ENCODE data around the gene CKM.

DNA sequence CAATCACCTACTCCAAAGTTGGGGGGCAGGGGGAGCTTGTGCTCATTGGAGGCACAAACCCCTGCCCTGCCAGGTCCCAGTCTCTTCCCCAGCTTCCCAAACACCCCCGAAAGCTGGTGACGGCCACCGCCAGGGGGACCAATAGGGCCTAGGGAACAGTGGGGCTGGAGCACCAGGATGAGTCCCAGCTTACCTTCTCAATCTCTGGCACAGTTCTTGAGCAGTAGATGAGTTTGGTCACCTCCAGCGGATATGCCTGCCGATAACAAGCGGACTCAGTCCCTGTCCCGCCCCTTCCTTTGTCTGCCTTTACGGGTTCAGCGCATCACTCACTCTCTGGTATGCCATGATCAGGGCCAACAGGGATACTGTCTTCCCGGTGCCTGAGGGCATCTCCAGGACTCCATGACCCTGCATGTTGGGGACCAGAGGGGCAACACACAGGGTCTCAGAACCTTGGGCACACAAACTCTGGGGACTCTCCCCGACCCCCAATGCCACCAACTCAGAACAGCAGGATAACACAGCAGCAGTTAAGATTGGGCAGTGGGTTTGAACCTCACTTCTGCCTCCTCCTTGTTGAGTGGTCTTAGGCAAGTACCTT lies 46.2 kb upstream of the CKM start:
- TF ChIP-seq, protein P1, sequence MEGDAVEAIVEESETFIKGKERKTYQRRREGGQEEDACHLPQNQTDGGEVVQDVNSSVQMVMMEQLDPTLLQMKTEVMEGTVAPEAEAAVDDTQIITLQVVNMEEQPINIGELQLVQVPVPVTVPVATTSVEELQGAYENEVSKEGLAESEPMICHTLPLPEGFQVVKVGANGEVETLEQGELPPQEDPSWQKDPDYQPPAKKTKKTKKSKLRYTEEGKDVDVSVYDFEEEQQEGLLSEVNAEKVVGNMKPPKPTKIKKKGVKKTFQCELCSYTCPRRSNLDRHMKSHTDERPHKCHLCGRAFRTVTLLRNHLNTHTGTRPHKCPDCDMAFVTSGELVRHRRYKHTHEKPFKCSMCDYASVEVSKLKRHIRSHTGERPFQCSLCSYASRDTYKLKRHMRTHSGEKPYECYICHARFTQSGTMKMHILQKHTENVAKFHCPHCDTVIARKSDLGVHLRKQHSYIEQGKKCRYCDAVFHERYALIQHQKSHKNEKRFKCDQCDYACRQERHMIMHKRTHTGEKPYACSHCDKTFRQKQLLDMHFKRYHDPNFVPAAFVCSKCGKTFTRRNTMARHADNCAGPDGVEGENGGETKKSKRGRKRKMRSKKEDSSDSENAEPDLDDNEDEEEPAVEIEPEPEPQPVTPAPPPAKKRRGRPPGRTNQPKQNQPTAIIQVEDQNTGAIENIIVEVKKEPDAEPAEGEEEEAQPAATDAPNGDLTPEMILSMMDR (IDR thresholded peaks at IDR 0.05) = no peak
- TF ChIP-seq POLR2A (IDR thresholded peaks at IDR 0.05) = no peak
